Measurements from ENCODE around the gene RIC3. TPM values are rescaled to one million over a fixed set of nuclear protein-coding genes. Genes with fewer than 3 reads are reported as not detected.

Gene RIC3
- total and polyA plus RNA-seq, 2 of the 8 experiments (the other 6 are each of a cell fraction or from before 2014, with no cell fraction given): 6.4 to 15.5 TPM

DNA sequence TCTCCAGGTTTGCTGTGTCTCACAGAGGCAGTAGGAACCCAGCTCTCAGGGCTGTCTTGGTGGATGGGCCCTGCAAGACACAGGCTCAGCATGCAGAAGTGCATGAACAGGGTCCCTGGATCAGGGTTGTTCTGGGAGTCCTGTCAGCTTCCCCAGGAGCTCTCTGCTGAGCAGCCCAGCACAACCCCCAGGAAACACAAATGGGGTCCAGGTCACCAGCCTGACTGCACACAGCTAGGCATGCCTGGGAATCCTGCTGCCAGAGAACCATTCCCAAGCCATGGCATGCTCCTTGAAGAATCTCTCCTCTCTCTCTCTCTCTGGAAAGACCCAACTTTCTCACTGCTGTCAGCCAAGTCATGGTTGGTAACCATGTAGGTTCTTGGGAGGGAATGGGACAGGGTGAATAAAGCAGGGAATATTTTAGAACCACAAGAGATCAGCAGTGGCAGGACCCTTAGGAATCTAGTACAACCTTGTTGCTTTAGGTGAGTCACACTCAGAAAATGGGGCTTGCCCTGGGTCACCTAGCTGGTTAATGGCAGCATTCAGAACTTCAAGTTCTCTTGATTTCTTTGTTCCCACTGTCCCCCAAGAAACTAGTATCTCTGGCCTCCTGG is 66.4 kb downstream of the RIC3 start:
- TF ChIP-seq SRF (IDR thresholded peaks at IDR 0.05; ENCODE audit: low read depth, low read length): no peak
- no peak for TF ChIP-seq EGR1 (IDR thresholded peaks at IDR 0.05; ENCODE audit: borderline replicate concordance, low read depth, low read length)
- no peak for TF ChIP-seq TAF1 (IDR thresholded peaks at IDR 0.05; ENCODE audit: low read depth, low read length)
- no peak for TF ChIP-seq SP2 (IDR thresholded peaks at IDR 0.05; ENCODE audit: low read length)
- TF ChIP-seq EZH2 (IDR thresholded peaks at IDR 0.05; ENCODE audit: low read depth, low read length, severe bottlenecking): no peak
- no peak for TF ChIP-seq NANOG (IDR thresholded peaks at IDR 0.05; ENCODE audit: insufficient read depth, low read depth, low read length, poor library complexity, severe bottlenecking)
- no peak for TF ChIP-seq EP300 (IDR thresholded peaks at IDR 0.05; ENCODE audit: borderline replicate concordance in 1 of 2, low read depth in 2 of 2, low read length in 2 of 2)
- no peak for TF ChIP-seq RXRA (IDR thresholded peaks at IDR 0.05; ENCODE audit: insufficient read depth, low read depth, low read length)
- H3K9ac ChIP-seq (replicated peaks in 1 of 4; ENCODE audit: extremely low read depth in 1 of 4, low read depth in 3 of 4, low read length in 3 of 4): no peak overlapping the region
- no peak overlapping the region for H4K5ac ChIP-seq (ENCODE audit: insufficient read length, low read depth, low read length)
- ChIA-PET CTCF (ENCODE audit: partially characterized antibody) (interaction anchor here (0.8 to 30.2 kb wide), 7 partner anchors 8 to 97 kb away, joined by 3 to 1283 read pairs (median 96); no protein-coding TSS in a partner anchor), POLR2A (ENCODE audit: partially characterized antibody) (no interaction called here)
- H3K27me3 ChIP-seq (replicated peaks in 1 of 4; ENCODE audit: control insufficient read depth in 3 of 4, extremely low read depth in 1 of 4, insufficient read depth in 3 of 4, low read length in 3 of 4): no peaks in the 10 kb centered on the region
- H3K79me2 ChIP-seq (ENCODE audit: control insufficient read depth in 1 of 2, insufficient read depth in 2 of 2, low read length in 2 of 2): no peaks in the 10 kb centered on the region
- H4K20me1 ChIP-seq (replicated peaks in 1 of 2; ENCODE audit: control insufficient read depth in 1 of 2, insufficient read depth in 2 of 2, low read length in 2 of 2): peaks cover 3 to 4% of the 10 kb centered on the region in 2 experiments
- H3K23me2 ChIP-seq (ENCODE audit: low read depth, low read length): no peaks in the 10 kb centered on the region; the same call in 1 of the 2 replicates
- H3K36me3 ChIP-seq (ENCODE audit: control insufficient read depth in 2 of 4, insufficient read depth in 4 of 4, low read length in 3 of 4): peaks cover 12 to 45% (median 41%) of the 10 kb centered on the region in 4 experiments
- H2AK5ac ChIP-seq (ENCODE audit: low read depth, low read length): no peak overlapping the region
- H2AFZ ChIP-seq (ENCODE audit: low read length): no peak overlapping the region
- H2BK15ac ChIP-seq (ENCODE audit: low read length): no peak overlapping the region
- no peak for FAIRE-seq
- H3K79me1 ChIP-seq (ENCODE audit: low read depth, low read length): no peaks in the 10 kb centered on the region
- DNase-seq (ENCODE audit: low read depth in 1 of 2, low spot score in 2 of 2): no peak
- H3K27ac ChIP-seq (ENCODE audit: low read depth, low read length): no peak overlapping the region
- H3K9me3 ChIP-seq (ENCODE audit: insufficient read depth in 2 of 2, low read depth in 1 of 2, low read length in 1 of 2): no peaks in the 10 kb centered on the region
- H3K4me1 ChIP-seq (replicated peaks in 1 of 4; ENCODE audit: control insufficient read depth in 3 of 4, insufficient read depth in 4 of 4, low read length in 3 of 4): no peaks in the 10 kb centered on the region
- H2BK120ac ChIP-seq (replicated peaks; ENCODE audit: low read depth, low read length): no peak overlapping the region
- H2BK12ac ChIP-seq (ENCODE audit: low read depth, low read length): no peak overlapping the region
- no peak overlapping the region for H2BK20ac ChIP-seq (ENCODE audit: low read length)
- no peak overlapping the region for H4K91ac ChIP-seq (replicated peaks; ENCODE audit: insufficient read length, low read length)
- no peak overlapping the region for H3K4me2 ChIP-seq (ENCODE audit: insufficient read depth in 1 of 2, low read depth in 2 of 2, low read length in 2 of 2)
- H3K56ac ChIP-seq (replicated peaks; ENCODE audit: insufficient read length, low read depth, low read length): no peak overlapping the region
- H3K4ac ChIP-seq (replicated peaks; ENCODE audit: insufficient read length, low read depth, low read length): no peak overlapping the region
- no peak overlapping the region for H4K8ac ChIP-seq (ENCODE audit: extremely low read depth, insufficient read depth, low read length)
- H3K18ac ChIP-seq (ENCODE audit: extremely low read depth, low read length): no peak overlapping the region
- H3K4me3 ChIP-seq (ENCODE audit: extremely low read depth in 1 of 4, insufficient read depth in 2 of 4, low read depth in 3 of 4, low read length in 4 of 4): no peak overlapping the region
- no peak overlapping the region for H3K23ac ChIP-seq (ENCODE audit: insufficient read length)
- no peak overlapping the region for H2BK5ac ChIP-seq (ENCODE audit: low read depth, low read length)
- no peak overlapping the region for H3K14ac ChIP-seq (ENCODE audit: insufficient read length)
